GM12878 (cell line): ENCODE results near the gene LMF1. TPM values are rescaled to one million over a fixed set of nuclear protein-coding genes. Genes with fewer than 3 reads are reported as not detected.

Experiments
- ATAC-seq: fragments of 200-7000 bp; cut with Tn5 transposase; 3 replicates; pipeline ENCODE4 v1.9.1; 2020; ENCODE audit warnings: mild to moderate bottlenecking, moderate library complexity
- BruUV-seq: library from RNA; stranded (reverse); fragments of 400-500 nt; replicated peaks from 2 replicates; lab custom pipeline; 2021; lab: Mats Ljungman, UMichigan
- CTCF ChIA-PET: fragments of 300-600 bp; sonication (Branson Sonifier 250); formaldehyde crosslinking; extraction: SDS; loops from one replicate; lab custom pipeline; 2021; ENCODE audit warnings: inconsistent platforms; lab: Yijun Ruan, JAX
- POLR2A ChIA-PET: fragments of 350-600 bp; formaldehyde crosslinking; extraction: SDS; loops from one replicate; lab custom pipeline; 2021; ENCODE audit warnings: inconsistent platforms; lab: Charles Lee
- RAD21 ChIA-PET: fragments of 300-600 bp; sonication (Branson Sonifier 250); formaldehyde crosslinking; loops from one replicate; lab custom pipeline; 2023; ENCODE audit warnings: antibody characterized with exemption; ENCODE audit not compliant: unreplicated experiment; lab: Charles Lee
- SMC1A ChIA-PET: fragments of 300-600 bp; sonication (Branson Sonifier 250); formaldehyde crosslinking; loops from one replicate; lab custom pipeline; 2023; ENCODE audit not compliant: unreplicated experiment, uncharacterized antibody; lab: Charles Lee
- DNase-seq: peaks from one replicate; pipeline ENCODE4 v3.0.0-alpha.2; 2011; ENCODE audit warnings: low read depth, low spot score
- FAIRE-seq: peaks from 3 replicates; lab custom pipeline; 2011; peaks lifted over from hg19 to GRCh38; lab: Jason Lieb, UNC
- H2AFZ ChIP-seq: 2 replicates; pipeline ENCODE4 v1.6.0; 2011; ENCODE audit warnings: low read depth, low read length, control low read depth; ENCODE audit not compliant: control insufficient read depth
- H3K27ac ChIP-seq: 2 replicates; pipeline ENCODE4 v1.5.1; 2011; ENCODE audit warnings: control low read depth; ENCODE audit not compliant: control insufficient read depth, insufficient read depth
- H3K27me3 ChIP-seq, 2 experiments: replicated peaks in 1 of 2; 2 replicates each; pipeline versions ENCODE4 v1.6.0 to v1.6.1; 2011; ENCODE audit warnings: low read length in 1 of 2; ENCODE audit not compliant: control insufficient read depth in 2 of 2, insufficient read depth in 2 of 2
- H3K36me3 ChIP-seq, 2 experiments: 2 replicates each; pipeline ENCODE4 v1.5.1; 2011; ENCODE audit warnings: low read length in 1 of 2; ENCODE audit not compliant: control insufficient read depth in 2 of 2, insufficient read depth in 2 of 2
- H3K4me1 ChIP-seq: 2 replicates; pipeline ENCODE4 v1.6.1; 2011; ENCODE audit warnings: mild to moderate bottlenecking, low read length, moderate library complexity, mixed read lengths; ENCODE audit not compliant: control insufficient read depth, insufficient read depth
- H3K4me2 ChIP-seq: 2 replicates; pipeline ENCODE4 v1.6.0; 2011; ENCODE audit warnings: control low read depth; ENCODE audit not compliant: control insufficient read depth, insufficient read depth
- H3K4me3 ChIP-seq: fragments of 200-600 bp; sonication (generic); 2 replicates; pipeline ENCODE4 v1.5.1; 2016
- H3K79me2 ChIP-seq: 2 replicates; pipeline ENCODE4 v1.6.0; 2011; ENCODE audit warnings: low read length; ENCODE audit not compliant: control insufficient read depth, insufficient read depth
- H3K9ac ChIP-seq: 2 replicates; pipeline ENCODE4 v1.8.0; 2011; ENCODE audit warnings: low read length, control low read depth, mixed read lengths; ENCODE audit not compliant: control insufficient read depth, insufficient read depth
- H3K9me3 ChIP-seq: replicated peaks from 3 replicates; pipeline ENCODE4 v1.5.1; 2011; ENCODE audit warnings: mild to moderate bottlenecking, low read length; ENCODE audit not compliant: control insufficient read depth, insufficient read depth
- H4K20me1 ChIP-seq: 2 replicates; pipeline ENCODE4 v1.6.0; 2011; ENCODE audit not compliant: control insufficient read depth, insufficient read depth
- ATF7 ChIP-seq: fragments of 450-650 bp; IDR thresholded peaks from 2 replicates; pipeline ENCODE4 v1.6.1; 2016; ENCODE audit warnings: low read depth, mild to moderate bottlenecking
- CEBPB ChIP-seq, 2 experiments: fragments of 150-350 bp in 1 of 2; IDR thresholded peaks; 2 replicates each; pipeline ENCODE4 v1.6.1; 2012 to 2014; ENCODE audit warnings: low read depth in 2 of 2, low read length in 2 of 2, borderline replicate concordance in 1 of 2, inconsistent platforms in 1 of 2
- CHD1 ChIP-seq: IDR thresholded peaks from 2 replicates; pipeline ENCODE4 v1.6.1; 2012; ENCODE audit warnings: low read depth, low read length, improper control_type of control experiment
- EED ChIP-seq: sonication (generic); IDR thresholded peaks from 2 replicates; pipeline ENCODE4 v1.6.1; 2016; ENCODE audit warnings: antibody characterized with exemption, low read depth
- HDAC6 ChIP-seq: fragments of 200-600 bp; sonication (generic); IDR thresholded peaks from one replicate; pipeline ENCODE4 v1.8.0; 2017; ENCODE audit warnings: antibody characterized with exemption; ENCODE audit not compliant: unreplicated experiment
- MLLT1 ChIP-seq: fragments of 450-650 bp; IDR thresholded peaks from 2 replicates; pipeline ENCODE4 v1.6.1; 2016; ENCODE audit warnings: mild to moderate bottlenecking
- MXI1 ChIP-seq: fragments of 150-350 bp; IDR thresholded peaks from 2 replicates; pipeline ENCODE4 v1.6.1; 2011; ENCODE audit warnings: low read depth, mild to moderate bottlenecking, inconsistent platforms, low read length, improper control_type of control experiment
- PKNOX1 ChIP-seq: fragments of 450-650 bp; IDR thresholded peaks from 2 replicates; pipeline ENCODE4 v1.6.1; 2016; ENCODE audit warnings: mild to moderate bottlenecking
- SIX5 ChIP-seq: IDR thresholded peaks from 2 replicates; pipeline ENCODE4 v1.6.1; 2011; ENCODE audit warnings: mild to moderate bottlenecking, low read depth, low read length, moderate library complexity; ENCODE audit not compliant: severe bottlenecking
- ZNF592 ChIP-seq: fragments of 450-650 bp; IDR thresholded peaks from 2 replicates; pipeline ENCODE4 v1.6.1; 2017; ENCODE audit warnings: mild to moderate bottlenecking, moderate library complexity
- WGBS: methylation state at CpG from one replicate; pipeline ENCODE4 v1.1.6; 2016; ENCODE audit warnings: low lambda C conversion rate; ENCODE audit not compliant: insufficient replicate concordance, insufficient coverage; ENCODE audit errors: missing lambda C conversion rate; 5-methylcytosine and 5-hydroxymethylcytosine counted together
- in situ Hi-C: fragments of 300-500 bp; cut with MboI; formaldehyde crosslinking; loops from 9 replicates; pipeline ENCODE4 v1.14.3; 2018; ENCODE audit warnings: mixed read lengths
- intact Hi-C: fragments of 100-400 bp; cut with micrococcal nuclease; formaldehyde crosslinking; loops from one replicate; pipeline ENCODE4 v1.14.2; 2022; ENCODE audit not compliant: unreplicated experiment
- polyA plus RNA-seq, 11 experiments: library from polyadenylated mRNA; depleted of rRNA in 4 of 11; unstranded in 6 of 11; stranded (reverse) in 5 of 11; fragments of >200 nt; fragmentation: Nextera tagmentation in 4 of 11; fragmentation: Illumina TruSeq in 1 of 11; extraction: Ambion mirVana in 4 of 11; extraction: Trizol in 1 of 11; gene quantifications; 1 replicate in 1 of 11; 2 replicates in 10 of 11; pipeline versions ENCODE4 v1.2.1 to v1.2.3, GENCODE V29; 2011 to 2016; ENCODE audit warnings: inconsistent platforms in 2 of 11, missing spikeins in 2 of 11, low read depth in 1 of 11
- total RNA-seq, 4 experiments: library from RNA; depleted of rRNA in 3 of 4; stranded (reverse); fragments of >200 nt in 3 of 4; fragmentation: Illumina TruSeq in 1 of 4; extraction: Trizol in 1 of 4; gene quantifications; 2 replicates each; pipeline versions ENCODE4 v1.2.1 to v1.2.3, GENCODE V29; 2013 to 2021

The LMF1 gene
- total and polyA plus RNA-seq, 10 of the 15 experiments (the other 5 are each of a cell fraction or from before 2014, with no cell fraction given): 0.18 to 3.2 (median 1.4) TPM; not detected in 1

- TF ChIP-seq MXI1 (no peak), ZNF592 (no peak), EED (no peak), CHD1 (no peak), MLLT1 (no peak)
Observed at GRCh38 chr16:945271-946047, 25.3 kb downstream of the LMF1 start (continued).

GRCh38 chr16:943971-944370, 26.8 kb downstream of the LMF1 start:
- no peaks in the 10 kb centered on the region for H3K36me3 ChIP-seq
- no peaks in the 10 kb centered on the region for H3K27me3 ChIP-seq
- FAIRE-seq (no peak), ATAC-seq (no peak), DNase-seq (no peak)
- peaks cover 2% of the 10 kb centered on the region; the same call in 2 of the 3 replicates for H3K9me3 ChIP-seq
- H3K79me2 ChIP-seq: no peaks in the 10 kb centered on the region
- H3K9ac ChIP-seq: no peak overlapping the region
- 58% methylated on average over 5 of the region's 5 CpGs for WGBS
- no peak overlapping the region for H3K27ac ChIP-seq
- POLR2A ChIA-PET: no interaction called here
- no peaks in the 10 kb centered on the region for H3K4me1 ChIP-seq
- CTCF ChIA-PET: no interaction called here
- in situ Hi-C loops: no loop called here
- no peak overlapping the region for H2AFZ ChIP-seq
- no peak overlapping the region for H3K4me3 ChIP-seq
- intact Hi-C loops: no loop called here
- RAD21 ChIA-PET: no interaction called here
- H4K20me1 ChIP-seq: no peaks in the 10 kb centered on the region
- no TSS peak for BruUV-seq
- H3K4me2 ChIP-seq: no peak overlapping the region
- SMC1A ChIA-PET: no interaction called here
- no peak for TF ChIP-seq SIX5
- no peak for TF ChIP-seq PKNOX1
- TF ChIP-seq CEBPB (IDR thresholded peaks at IDR 0.05; ENCODE audit: borderline replicate concordance in 1 of 2, low read depth in 2 of 2, low read length in 2 of 2): no peak
- no peak for TF ChIP-seq ZNF592
- TF ChIP-seq ATF7: no peak
- TF ChIP-seq HDAC6: no peak
